Astrocyte (in vitro differentiated cells and primary cell): ENCODE results near the gene MKLN1. TPM values are rescaled to one million over a fixed set of nuclear protein-coding genes. Genes with fewer than 3 reads are reported as not detected.
A peak's percentile ranks its signal among the peaks of the same experiment; 100 is the strongest.

ENCODE experiments used
- DNase-seq: peaks from one replicate; pipeline ENCODE4 v3.0.0-alpha.2; 2010; ENCODE audit warnings: low read depth
- FAIRE-seq: peaks from 2 replicates; lab custom pipeline; 2011; peaks lifted over from hg19 to GRCh38; lab: Jason Lieb, UNC
- H2AFZ ChIP-seq: 2 replicates; pipeline ENCODE4 v1.6.0; 2012; ENCODE audit warnings: low read depth, low read length, inconsistent platforms
- H3K27ac ChIP-seq: 2 replicates; pipeline ENCODE4 v1.5.1; 2011; ENCODE audit warnings: low read depth, low read length, inconsistent platforms
- H3K27me3 ChIP-seq: 2 replicates; pipeline ENCODE4 v1.6.0; 2011; ENCODE audit warnings: low read length, inconsistent platforms; ENCODE audit not compliant: insufficient read depth
- H3K36me3 ChIP-seq: 2 replicates; pipeline ENCODE4 v1.5.1; 2011; ENCODE audit warnings: low read length, inconsistent platforms; ENCODE audit not compliant: insufficient read depth
- H3K4me1 ChIP-seq: 2 replicates; pipeline ENCODE4 v1.5.1; 2011; ENCODE audit warnings: low read length, inconsistent platforms; ENCODE audit not compliant: insufficient read depth
- H3K4me2 ChIP-seq: 2 replicates; pipeline ENCODE4 v1.6.0; 2012; ENCODE audit warnings: low read length, inconsistent platforms
- H3K4me3 ChIP-seq: 2 replicates; pipeline ENCODE4 v1.5.1; 2011; ENCODE audit warnings: low read depth, mild to moderate bottlenecking, low read length, inconsistent platforms; ENCODE audit not compliant: insufficient read depth
- H3K79me2 ChIP-seq: 2 replicates; pipeline ENCODE4 v1.6.0; 2012; ENCODE audit warnings: mild to moderate bottlenecking, low read length, inconsistent platforms; ENCODE audit not compliant: insufficient read depth
- H3K9ac ChIP-seq: 2 replicates; pipeline ENCODE4 v1.6.0; 2012; ENCODE audit warnings: mild to moderate bottlenecking, low read length, inconsistent platforms
- H3K9me3 ChIP-seq: 2 replicates; pipeline ENCODE4 v1.5.1; 2012; ENCODE audit warnings: low read depth, mild to moderate bottlenecking, low read length, inconsistent platforms; ENCODE audit not compliant: insufficient read depth
- H4K20me1 ChIP-seq: 2 replicates; pipeline ENCODE4 v1.6.0; 2012; ENCODE audit warnings: low read length, inconsistent platforms; ENCODE audit not compliant: insufficient read depth
- H3K27ac Mint-ChIP-seq: one replicate; pipeline ENCODE4 v1.8.0; 2021; ENCODE audit warnings: mild to moderate bottlenecking, mixed read lengths; ENCODE audit not compliant: unreplicated experiment
- H3K27me3 Mint-ChIP-seq: one replicate; pipeline ENCODE4 v1.8.0; 2021; ENCODE audit warnings: low read depth, mixed read lengths; ENCODE audit not compliant: unreplicated experiment
- H3K36me3 Mint-ChIP-seq: one replicate; pipeline ENCODE4 v1.8.0; 2021; ENCODE audit warnings: low read depth, mixed read lengths; ENCODE audit not compliant: unreplicated experiment
- H3K4me1 Mint-ChIP-seq: one replicate; pipeline ENCODE4 v1.8.0; 2021; ENCODE audit warnings: low read depth, mixed read lengths; ENCODE audit not compliant: unreplicated experiment
- H3K4me3 Mint-ChIP-seq: one replicate; pipeline ENCODE4 v1.8.0; 2021; ENCODE audit warnings: mild to moderate bottlenecking, moderate library complexity, mixed read lengths; ENCODE audit not compliant: unreplicated experiment
- H3K9me3 Mint-ChIP-seq: one replicate; pipeline ENCODE4 v1.8.0; 2021; ENCODE audit warnings: mild to moderate bottlenecking, mixed read lengths; ENCODE audit not compliant: unreplicated experiment
- EZH2 ChIP-seq: IDR thresholded peaks from 2 replicates; pipeline ENCODE4 v1.6.1; 2012; ENCODE audit warnings: mild to moderate bottlenecking, low read length, inconsistent platforms; ENCODE audit not compliant: insufficient read depth
- total RNA-seq: library from RNA; stranded (reverse); gene quantifications from 2 replicates; pipeline ENCODE4 v1.2.1, GENCODE V29; 2021
- TF ChIP-seq, protein P1 (sequence below): IDR thresholded peaks from 2 replicates; pipeline ENCODE4 v1.5.1; 2011; ENCODE audit warnings: low read depth, mild to moderate bottlenecking, inconsistent platforms, low read length, moderate library complexity; ENCODE audit not compliant: insufficient read depth

Gene MKLN1
- total RNA-seq, 1 donor from 2014 or later, result 48.0 TPM

GRCh38 chr7:131281266-131282048 lies 46.2 kb upstream of the MKLN1 start:
- no peak for TF ChIP-seq EZH2
- TF ChIP-seq, protein P1, sequence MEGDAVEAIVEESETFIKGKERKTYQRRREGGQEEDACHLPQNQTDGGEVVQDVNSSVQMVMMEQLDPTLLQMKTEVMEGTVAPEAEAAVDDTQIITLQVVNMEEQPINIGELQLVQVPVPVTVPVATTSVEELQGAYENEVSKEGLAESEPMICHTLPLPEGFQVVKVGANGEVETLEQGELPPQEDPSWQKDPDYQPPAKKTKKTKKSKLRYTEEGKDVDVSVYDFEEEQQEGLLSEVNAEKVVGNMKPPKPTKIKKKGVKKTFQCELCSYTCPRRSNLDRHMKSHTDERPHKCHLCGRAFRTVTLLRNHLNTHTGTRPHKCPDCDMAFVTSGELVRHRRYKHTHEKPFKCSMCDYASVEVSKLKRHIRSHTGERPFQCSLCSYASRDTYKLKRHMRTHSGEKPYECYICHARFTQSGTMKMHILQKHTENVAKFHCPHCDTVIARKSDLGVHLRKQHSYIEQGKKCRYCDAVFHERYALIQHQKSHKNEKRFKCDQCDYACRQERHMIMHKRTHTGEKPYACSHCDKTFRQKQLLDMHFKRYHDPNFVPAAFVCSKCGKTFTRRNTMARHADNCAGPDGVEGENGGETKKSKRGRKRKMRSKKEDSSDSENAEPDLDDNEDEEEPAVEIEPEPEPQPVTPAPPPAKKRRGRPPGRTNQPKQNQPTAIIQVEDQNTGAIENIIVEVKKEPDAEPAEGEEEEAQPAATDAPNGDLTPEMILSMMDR, result no peak
- no peak overlapping the region for H2AFZ ChIP-seq
- no peaks in the 10 kb centered on the region for H3K4me1 ChIP-seq
- no peak overlapping the region for H3K4me3 ChIP-seq
- H3K27ac Mint-ChIP-seq, result no peak overlapping the region
- no peaks in the 10 kb centered on the region for H3K79me2 ChIP-seq
- H3K9ac ChIP-seq, result no peak overlapping the region
- no peaks in the 10 kb centered on the region for H3K36me3 ChIP-seq
- no peaks in the 10 kb centered on the region for H3K36me3 Mint-ChIP-seq
- H3K9me3 ChIP-seq, result no peaks in the 10 kb centered on the region
- H3K4me2 ChIP-seq, result no peak overlapping the region
- no peak overlapping the region for H3K4me3 Mint-ChIP-seq
- no peaks in the 10 kb centered on the region for H3K27me3 Mint-ChIP-seq
- no peak for FAIRE-seq
- peaks cover 3% of the 10 kb centered on the region for H3K9me3 Mint-ChIP-seq
- no peaks in the 10 kb centered on the region for H4K20me1 ChIP-seq
- no peaks in the 10 kb centered on the region for H3K4me1 Mint-ChIP-seq
- no peak for DNase-seq
- no peaks in the 10 kb centered on the region for H3K27me3 ChIP-seq
- H3K27ac ChIP-seq, result no peak overlapping the region

DNA sequence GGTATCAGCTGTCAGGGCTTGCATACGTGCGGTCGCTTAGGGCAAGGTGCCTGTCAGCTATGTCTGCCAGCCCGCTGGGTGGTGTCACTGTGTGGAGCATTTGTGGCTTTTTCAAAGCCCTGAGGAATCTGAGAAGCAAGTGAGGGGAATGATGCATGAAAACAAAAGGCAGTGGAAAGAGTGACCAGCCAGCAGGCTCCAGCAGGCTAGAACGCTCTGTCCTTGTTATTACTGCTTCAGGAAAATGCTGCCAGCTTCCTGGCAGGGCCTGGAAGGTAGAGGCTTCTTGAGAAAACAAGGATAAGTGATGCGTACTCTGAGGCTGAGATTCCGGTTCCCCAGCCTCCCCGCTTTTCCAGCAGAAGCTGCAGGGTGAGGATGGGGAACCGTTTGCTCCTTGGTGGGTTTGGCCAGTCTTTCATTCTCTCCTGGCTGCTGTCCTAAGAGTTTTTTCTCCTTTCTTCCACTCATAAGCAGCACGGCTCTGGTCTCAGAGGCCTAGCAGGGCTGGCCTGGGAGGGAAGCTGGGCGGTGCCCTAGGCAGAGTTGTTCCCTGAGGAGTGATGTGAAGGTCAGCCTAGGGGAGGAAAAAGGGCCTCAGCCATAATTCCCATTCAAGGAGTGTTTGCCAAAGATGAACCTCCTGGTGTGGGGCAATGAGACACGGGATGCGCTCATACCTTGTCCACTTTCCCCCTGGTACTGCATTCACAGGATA lies 42.8 kb upstream of the MKLN1 start:
- Histone ChIP-seq H3K27ac (no peak overlapping the region), H2AFZ (no peak overlapping the region), H3K79me2 (no peaks in the 10 kb centered on the region), H3K27me3 (no peaks in the 10 kb centered on the region), H3K4me2 (no peak overlapping the region), H3K36me3 (no peaks in the 10 kb centered on the region), H3K4me1 (no peaks in the 10 kb centered on the region), H3K9ac (no peak overlapping the region), H3K9me3 (no peaks in the 10 kb centered on the region), H3K4me3 (no peak overlapping the region), H4K20me1 (no peaks in the 10 kb centered on the region)
- peak; percentile 15 for DNase-seq
- Mint-ChIP-seq H3K9me3 (peaks cover 3% of the 10 kb centered on the region), H3K27ac (no peak overlapping the region), H3K4me3 (no peak overlapping the region), H3K36me3 (no peaks in the 10 kb centered on the region), H3K4me1 (peaks cover 4% of the 10 kb centered on the region), H3K27me3 (no peaks in the 10 kb centered on the region)
- FAIRE-seq, result no peak
- no peak for TF ChIP-seq EZH2
- TF ChIP-seq, protein P1, result no peak

- Mint-ChIP-seq H3K9me3 (no peaks in the 10 kb centered on the region), H3K36me3 (no peaks in the 10 kb centered on the region), H3K4me1 (peaks cover 4% of the 10 kb centered on the region), H3K27me3 (no peaks in the 10 kb centered on the region), H3K4me3 (no peak overlapping the region), H3K27ac (no peak overlapping the region)
- H3K4me1 ChIP-seq, result no peaks in the 10 kb centered on the region
- DNase-seq (peak; percentile 14), FAIRE-seq (no peak)
- no peaks in the 10 kb centered on the region for H4K20me1 ChIP-seq
- H3K9ac ChIP-seq, result no peak overlapping the region
- H2AFZ ChIP-seq, result no peak overlapping the region
- no peaks in the 10 kb centered on the region for H3K79me2 ChIP-seq
- no peaks in the 10 kb centered on the region for H3K9me3 ChIP-seq
- no peak overlapping the region for H3K4me2 ChIP-seq
- H3K4me3 ChIP-seq, result no peak overlapping the region
- TF ChIP-seq, protein P1, result no peak
- no peak for TF ChIP-seq EZH2
- H3K36me3 ChIP-seq, result no peaks in the 10 kb centered on the region
- no peak overlapping the region for H3K27ac ChIP-seq
- no peaks in the 10 kb centered on the region for H3K27me3 ChIP-seq
Observed at GRCh38 chr7:131285556-131285955, 42.1 kb upstream of the MKLN1 start.
